ENCODE results near the gene TGM3. TPM values are rescaled to one million over a fixed set of nuclear protein-coding genes. Genes with fewer than 3 reads are reported as not detected.

The TGM3 gene
- total RNA-seq, 2 donors from 2014 or later, result not detected

DNA sequence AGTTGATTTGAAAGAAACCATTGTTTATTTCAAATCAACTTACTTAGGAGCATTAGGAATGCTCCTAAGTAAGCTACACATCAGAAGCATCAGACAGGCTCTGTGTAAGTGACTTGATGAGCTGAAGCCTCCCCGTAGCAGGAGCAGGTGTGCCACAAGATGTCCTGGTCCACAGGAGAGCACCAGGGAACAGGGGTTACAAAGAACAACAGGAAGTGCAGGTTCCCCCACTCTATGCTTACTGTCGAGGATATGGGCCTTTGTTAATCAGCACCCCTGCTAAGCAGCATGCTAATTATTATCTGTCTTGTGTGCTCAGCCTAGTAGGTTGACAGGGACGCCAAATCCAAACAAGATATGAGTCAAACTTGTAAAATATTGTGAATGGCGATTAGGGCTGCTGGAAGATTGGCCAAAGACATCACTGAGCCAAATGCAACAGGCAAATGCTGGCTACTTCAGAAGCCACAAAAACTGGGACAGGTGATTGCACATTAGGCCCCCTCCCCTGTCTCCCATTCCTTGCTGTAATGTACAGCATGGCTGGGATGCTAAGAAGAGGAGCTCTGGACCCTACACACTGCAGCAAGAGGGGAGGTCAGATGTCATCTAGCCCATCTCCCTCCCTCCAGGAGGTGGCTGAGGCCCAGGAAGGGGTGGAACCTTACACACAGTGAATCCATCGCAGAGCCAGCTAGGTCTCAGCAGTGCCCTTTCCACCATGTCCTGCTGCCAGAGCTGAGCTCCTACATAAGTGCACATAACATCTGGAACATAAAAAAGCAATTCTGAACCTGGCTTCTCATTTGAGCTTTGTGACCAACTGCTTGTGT lies 939 bp downstream of the TGM3 start:
- TF ChIP-seq CTCF (IDR thresholded peaks at IDR 0.05), result no peak
- DNase-seq (ENCODE audit: low spot score), result no peak
- Histone ChIP-seq H3K4me1 (no peaks in the 10 kb centered on the region), H3K36me3 (no peaks in the 10 kb centered on the region), H3K4me3 (no peak overlapping the region), H3K27me3 (no peaks in the 10 kb centered on the region), H3K9me3 (no peaks in the 10 kb centered on the region), H3K27ac (no peak overlapping the region)

DNA sequence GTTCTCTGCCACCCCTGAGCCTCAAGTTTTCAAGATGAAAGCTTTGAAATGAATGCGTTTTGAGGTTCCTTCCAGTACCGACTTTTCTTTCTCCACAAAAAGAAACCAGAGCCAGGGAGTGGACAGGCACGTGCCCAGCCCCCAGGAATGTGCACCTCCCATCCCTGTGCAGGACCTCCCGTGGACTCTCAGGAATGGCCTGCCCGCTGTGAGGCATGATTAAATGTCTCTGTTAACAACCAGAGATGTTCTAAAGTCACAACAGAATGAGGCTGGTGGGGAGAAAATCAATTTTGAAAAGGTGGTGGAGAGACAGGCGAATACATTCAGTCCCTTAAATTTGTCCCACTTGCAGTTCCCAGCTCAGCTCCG lies 1.5 kb downstream of the TGM3 start:
- Histone ChIP-seq H3K27ac (no peak overlapping the region), H3K27me3 (no peaks in the 10 kb centered on the region)

DNA sequence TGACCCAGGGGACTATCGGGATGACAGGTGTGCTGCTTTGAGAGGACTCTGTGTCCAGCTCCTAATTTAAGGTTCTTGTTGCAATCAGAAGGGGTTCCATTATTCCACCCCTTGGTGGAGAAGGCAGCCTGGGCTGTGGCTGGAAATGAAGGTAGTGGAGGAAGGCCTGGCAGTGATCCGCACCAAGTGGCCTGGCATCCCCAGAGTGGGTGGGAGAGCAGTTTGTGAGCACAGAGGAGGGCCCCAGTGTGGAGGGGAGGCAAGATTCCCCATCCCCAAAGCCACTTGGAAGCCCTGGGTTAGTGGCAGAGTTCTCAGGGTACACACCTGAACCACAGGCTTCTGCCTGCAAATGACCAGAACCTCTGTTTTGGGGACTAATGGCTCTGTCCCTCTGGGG lies 2.3 kb downstream of the TGM3 start:
- no peak for DNase-seq (ENCODE audit: low spot score)
- Histone ChIP-seq H3K27ac (no peak overlapping the region), H3K4me1 (no peaks in the 10 kb centered on the region), H3K4me3 (no peak overlapping the region), H3K9me3 (no peaks in the 10 kb centered on the region), H3K27me3 (no peaks in the 10 kb centered on the region), H3K36me3 (no peaks in the 10 kb centered on the region)
- TF ChIP-seq CTCF (IDR thresholded peaks at IDR 0.05), result no peak

More for the DNA sequence above, 1.5 kb downstream of the TGM3 start:
- no peaks in the 10 kb centered on the region for H3K36me3 ChIP-seq
- no peak for DNase-seq (ENCODE audit: low spot score)
- no peaks in the 10 kb centered on the region for H3K4me1 ChIP-seq
- H3K4me3 ChIP-seq, result no peak overlapping the region
- H3K9me3 ChIP-seq, result no peaks in the 10 kb centered on the region
- no peak for TF ChIP-seq CTCF (IDR thresholded peaks at IDR 0.05)

DNA sequence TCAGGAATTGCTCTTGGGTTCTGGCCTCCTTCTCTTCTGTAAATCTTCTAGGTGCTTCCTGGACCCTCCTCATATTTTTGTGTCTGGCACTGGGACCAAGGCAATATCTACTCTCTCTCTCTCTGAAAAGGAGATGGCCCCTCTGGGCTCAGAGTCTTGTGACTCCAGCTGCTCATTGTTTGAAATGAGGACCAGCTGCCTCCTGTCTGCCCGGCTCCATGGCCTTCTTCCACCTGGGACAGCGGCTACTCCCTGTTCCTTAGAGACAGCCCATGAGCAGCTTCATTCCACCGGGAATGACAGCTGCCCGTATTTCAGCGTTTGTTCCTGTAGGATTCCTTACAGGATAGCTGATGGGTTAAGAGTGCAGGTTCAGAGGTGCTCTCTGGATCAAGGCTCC lies 2.9 kb downstream of the TGM3 start:
- H3K36me3 ChIP-seq, result no peaks in the 10 kb centered on the region

DNA sequence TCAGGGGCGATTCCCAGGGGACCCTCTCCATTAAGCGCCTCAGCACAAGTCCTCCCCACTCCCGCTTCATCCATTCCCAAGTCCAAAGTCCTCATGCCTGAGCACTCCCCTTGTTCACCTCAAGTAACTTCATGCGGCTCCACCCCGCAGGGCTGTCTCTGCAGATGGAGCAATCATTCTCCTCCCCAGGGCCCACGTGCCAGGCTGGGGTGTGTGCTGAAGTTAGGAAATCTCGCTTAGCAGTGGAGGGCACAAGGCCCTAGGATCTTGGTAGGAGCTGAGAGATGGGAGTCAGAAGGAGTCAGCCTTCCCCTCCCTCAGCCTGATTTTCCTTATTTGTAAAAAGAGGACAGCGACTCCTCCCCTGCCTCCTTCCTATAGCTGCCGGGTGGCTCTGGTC lies 3.5 kb downstream of the TGM3 start:
- no peak for TF ChIP-seq CTCF (IDR thresholded peaks at IDR 0.05)
- Histone ChIP-seq H3K27ac (no peak overlapping the region), H3K27me3 (no peaks in the 10 kb centered on the region), H3K4me3 (no peak overlapping the region), H3K4me1 (no peaks in the 10 kb centered on the region), H3K36me3 (no peaks in the 10 kb centered on the region), H3K9me3 (no peaks in the 10 kb centered on the region)
- DNase-seq (ENCODE audit: low spot score), result peak; percentile 72

More for the DNA sequence above, 2.9 kb downstream of the TGM3 start:
- Histone ChIP-seq H3K4me3 (no peak overlapping the region), H3K27ac (no peak overlapping the region), H3K4me1 (no peaks in the 10 kb centered on the region), H3K9me3 (no peaks in the 10 kb centered on the region), H3K27me3 (no peaks in the 10 kb centered on the region)
- no peak for DNase-seq (ENCODE audit: low spot score)
- TF ChIP-seq CTCF (IDR thresholded peaks at IDR 0.05), result no peak

- DNase-seq (ENCODE audit: low spot score), result no peak
- no peak for TF ChIP-seq CTCF (IDR thresholded peaks at IDR 0.05)
- H3K27ac ChIP-seq, result no peak overlapping the region
- no peaks in the 10 kb centered on the region for H3K36me3 ChIP-seq
- H3K9me3 ChIP-seq, result no peaks in the 10 kb centered on the region
- no peaks in the 10 kb centered on the region for H3K27me3 ChIP-seq
- no peaks in the 10 kb centered on the region for H3K4me1 ChIP-seq
- no peak overlapping the region for H3K4me3 ChIP-seq
Measured at GRCh38 chr20:2300002-2300401, 4.2 kb downstream of the TGM3 start.

Measured in right atrium auricular region (tissue), 2 donors.